Measurements from ENCODE around the gene CAPN3. TPM values are rescaled to one million over a fixed set of nuclear protein-coding genes. Genes with fewer than 3 reads are reported as not detected.

The CAPN3 gene
- total RNA-seq, 1 donor from 2014 or later = 5.6 TPM

DNA sequence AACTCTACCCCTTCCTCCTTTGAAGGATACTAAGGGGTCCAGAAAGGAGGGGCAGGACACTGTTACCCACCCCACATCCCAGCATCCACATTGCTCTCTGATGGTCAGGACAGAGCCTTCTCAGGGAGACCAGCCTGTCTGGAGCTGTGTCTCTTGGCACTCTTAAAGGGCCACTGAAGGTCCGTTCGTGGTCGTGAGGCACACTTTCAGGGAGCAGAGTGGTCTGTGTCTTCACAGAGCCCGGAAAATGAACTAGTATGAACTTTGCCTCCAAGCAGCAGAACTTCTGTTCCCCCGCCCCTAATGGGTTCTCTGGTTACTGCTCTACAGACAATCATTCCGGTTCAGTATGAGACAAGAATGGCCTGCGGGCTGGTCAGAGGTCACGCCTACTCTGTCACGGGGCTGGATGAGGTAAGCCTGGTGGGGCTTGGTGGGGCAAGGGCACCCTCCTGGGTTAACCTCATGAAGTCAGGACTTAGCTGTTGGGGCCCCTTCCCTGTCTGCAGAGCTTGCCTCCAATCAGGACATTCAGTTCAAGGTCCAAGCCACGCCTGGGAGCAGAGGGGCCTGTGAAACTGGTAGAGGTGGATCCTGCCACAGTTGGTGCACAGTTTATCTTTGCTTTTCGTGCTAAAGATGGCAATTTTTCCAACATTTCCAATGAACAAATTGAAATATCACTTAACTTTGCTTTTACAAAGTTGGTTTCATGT, 33.2 kb downstream of the CAPN3 start:
- no peaks in the 10 kb centered on the region for H3K9me3 Mint-ChIP-seq (ENCODE audit: unreplicated experiment)
- no peak overlapping the region for H3K27ac Mint-ChIP-seq (ENCODE audit: unreplicated experiment)
- H3K27me3 Mint-ChIP-seq (ENCODE audit: unreplicated experiment) = no peaks in the 10 kb centered on the region
- TF ChIP-seq, protein P1, sequence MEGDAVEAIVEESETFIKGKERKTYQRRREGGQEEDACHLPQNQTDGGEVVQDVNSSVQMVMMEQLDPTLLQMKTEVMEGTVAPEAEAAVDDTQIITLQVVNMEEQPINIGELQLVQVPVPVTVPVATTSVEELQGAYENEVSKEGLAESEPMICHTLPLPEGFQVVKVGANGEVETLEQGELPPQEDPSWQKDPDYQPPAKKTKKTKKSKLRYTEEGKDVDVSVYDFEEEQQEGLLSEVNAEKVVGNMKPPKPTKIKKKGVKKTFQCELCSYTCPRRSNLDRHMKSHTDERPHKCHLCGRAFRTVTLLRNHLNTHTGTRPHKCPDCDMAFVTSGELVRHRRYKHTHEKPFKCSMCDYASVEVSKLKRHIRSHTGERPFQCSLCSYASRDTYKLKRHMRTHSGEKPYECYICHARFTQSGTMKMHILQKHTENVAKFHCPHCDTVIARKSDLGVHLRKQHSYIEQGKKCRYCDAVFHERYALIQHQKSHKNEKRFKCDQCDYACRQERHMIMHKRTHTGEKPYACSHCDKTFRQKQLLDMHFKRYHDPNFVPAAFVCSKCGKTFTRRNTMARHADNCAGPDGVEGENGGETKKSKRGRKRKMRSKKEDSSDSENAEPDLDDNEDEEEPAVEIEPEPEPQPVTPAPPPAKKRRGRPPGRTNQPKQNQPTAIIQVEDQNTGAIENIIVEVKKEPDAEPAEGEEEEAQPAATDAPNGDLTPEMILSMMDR (IDR thresholded peaks at IDR 0.05) = no peak
- no peak overlapping the region for H3K4me3 Mint-ChIP-seq (ENCODE audit: unreplicated experiment)
- no peak for DNase-seq (ENCODE audit: extremely low spot score, unreplicated experiment)
- no peaks in the 10 kb centered on the region for H3K36me3 Mint-ChIP-seq (ENCODE audit: unreplicated experiment)
- peaks cover 4% of the 10 kb centered on the region for H3K4me1 Mint-ChIP-seq (ENCODE audit: unreplicated experiment)

DNA sequence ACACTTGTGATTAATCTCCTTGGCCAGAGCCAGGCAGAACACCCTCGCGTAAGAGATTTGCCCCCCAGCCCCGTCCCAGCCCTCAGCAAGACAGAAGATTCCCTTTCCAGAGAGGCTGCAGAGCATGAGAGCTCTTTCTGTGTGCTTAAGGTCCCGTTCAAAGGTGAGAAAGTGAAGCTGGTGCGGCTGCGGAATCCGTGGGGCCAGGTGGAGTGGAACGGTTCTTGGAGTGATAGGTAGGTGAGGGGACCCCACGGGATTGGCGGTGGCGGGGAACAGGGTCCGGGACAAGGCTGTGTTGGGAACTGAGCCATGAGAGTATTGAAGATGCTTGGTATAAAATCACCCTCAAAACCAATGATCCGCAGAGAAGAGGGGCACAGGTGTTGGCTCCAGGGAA, 34.8 kb downstream of the CAPN3 start:
- H3K36me3 Mint-ChIP-seq (ENCODE audit: unreplicated experiment) = no peaks in the 10 kb centered on the region
- H3K9me3 Mint-ChIP-seq (ENCODE audit: unreplicated experiment) = no peaks in the 10 kb centered on the region
- H3K4me3 Mint-ChIP-seq (ENCODE audit: unreplicated experiment) = no peak overlapping the region
- no peak overlapping the region for H3K27ac Mint-ChIP-seq (ENCODE audit: unreplicated experiment)
- peaks cover 4% of the 10 kb centered on the region for H3K4me1 Mint-ChIP-seq (ENCODE audit: unreplicated experiment)
- H3K27me3 Mint-ChIP-seq (ENCODE audit: unreplicated experiment) = no peaks in the 10 kb centered on the region
- TF ChIP-seq, protein P1 (IDR thresholded peaks at IDR 0.05) = no peak
- DNase-seq (ENCODE audit: extremely low spot score, unreplicated experiment) = no peak

DNA sequence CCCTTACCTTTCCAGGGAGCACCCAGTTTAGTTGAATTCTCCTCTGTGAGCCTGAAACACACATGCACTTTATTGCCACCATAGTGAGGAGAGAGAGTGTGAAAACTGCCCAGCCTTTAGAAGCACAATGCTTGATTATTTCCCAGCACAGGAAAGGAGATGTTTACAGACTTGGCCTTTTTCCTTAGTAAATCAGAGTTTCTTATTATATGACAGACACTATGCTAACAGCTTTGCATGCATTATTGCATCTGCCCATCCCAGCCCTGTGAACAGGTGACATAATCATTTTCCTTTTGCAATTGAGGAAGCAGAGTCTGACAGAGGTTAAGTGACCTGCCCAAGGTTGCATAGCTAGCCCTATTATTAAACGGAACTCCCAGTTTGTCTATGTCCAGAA, 36.5 kb downstream of the CAPN3 start:
- no peak overlapping the region for H3K4me3 Mint-ChIP-seq (ENCODE audit: unreplicated experiment)
- H3K9me3 Mint-ChIP-seq (ENCODE audit: unreplicated experiment) = no peaks in the 10 kb centered on the region
- TF ChIP-seq, protein P1 (IDR thresholded peaks at IDR 0.05) = no peak
- no peak for DNase-seq (ENCODE audit: extremely low spot score, unreplicated experiment)
- peaks cover 2% of the 10 kb centered on the region for H3K36me3 Mint-ChIP-seq (ENCODE audit: unreplicated experiment)
- no peak overlapping the region for H3K27ac Mint-ChIP-seq (ENCODE audit: unreplicated experiment)
- peaks cover 4% of the 10 kb centered on the region for H3K4me1 Mint-ChIP-seq (ENCODE audit: unreplicated experiment)
- H3K27me3 Mint-ChIP-seq (ENCODE audit: unreplicated experiment) = no peaks in the 10 kb centered on the region

DNA sequence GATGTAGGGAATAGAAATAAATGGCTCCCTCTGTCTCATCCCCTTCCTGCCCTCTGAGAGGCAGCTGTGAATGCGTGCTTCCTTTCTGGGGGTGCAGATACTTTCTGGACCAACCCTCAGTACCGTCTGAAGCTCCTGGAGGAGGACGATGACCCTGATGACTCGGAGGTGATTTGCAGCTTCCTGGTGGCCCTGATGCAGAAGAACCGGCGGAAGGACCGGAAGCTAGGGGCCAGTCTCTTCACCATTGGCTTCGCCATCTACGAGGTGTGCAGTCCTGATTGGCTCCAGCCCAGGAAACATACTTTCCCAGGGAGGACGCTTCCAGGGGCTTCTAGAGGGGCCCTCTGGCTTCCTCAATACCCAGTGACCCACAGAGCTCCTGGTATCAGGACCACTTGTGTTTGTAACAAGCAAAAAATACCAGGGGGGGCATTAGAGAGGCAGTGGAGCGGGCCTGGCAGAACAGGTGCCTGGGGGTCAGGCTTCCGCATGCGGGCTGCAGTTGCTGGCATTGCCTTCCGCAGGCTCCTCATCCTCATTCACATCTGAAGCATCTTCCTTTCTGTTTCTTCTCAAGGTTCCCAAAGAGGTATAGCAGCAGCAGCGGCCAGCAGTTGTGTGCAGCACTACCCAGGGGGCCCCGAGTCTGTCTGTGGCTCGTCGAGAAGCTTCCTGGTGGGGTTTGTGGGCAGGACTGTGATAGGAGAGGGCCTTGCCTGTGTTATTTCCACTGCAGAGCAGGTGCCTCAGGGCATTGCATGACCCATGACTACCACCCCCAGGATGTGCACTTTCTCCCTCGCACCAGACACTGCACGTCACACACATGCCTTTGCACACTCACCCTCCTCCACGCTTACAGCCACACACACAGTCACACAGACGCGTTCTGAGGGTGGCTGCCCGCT, 42.5 kb downstream of the CAPN3 start:
- no peaks in the 10 kb centered on the region for H3K27me3 Mint-ChIP-seq (ENCODE audit: unreplicated experiment)
- H3K4me3 Mint-ChIP-seq (ENCODE audit: unreplicated experiment) = no peak overlapping the region
- no peaks in the 10 kb centered on the region for H3K9me3 Mint-ChIP-seq (ENCODE audit: unreplicated experiment)
- TF ChIP-seq, protein P1 (IDR thresholded peaks at IDR 0.05) = no peak
- DNase-seq (ENCODE audit: extremely low spot score, unreplicated experiment) = no peak
- no peak overlapping the region for H3K27ac Mint-ChIP-seq (ENCODE audit: unreplicated experiment)
- peaks cover 4% of the 10 kb centered on the region for H3K36me3 Mint-ChIP-seq (ENCODE audit: unreplicated experiment)
- no peaks in the 10 kb centered on the region for H3K4me1 Mint-ChIP-seq (ENCODE audit: unreplicated experiment)
